Head of caudate nucleus (tissue), 42 donors: ENCODE results near the gene HS1BP3.
A peak's percentile ranks its signal among the peaks of the same experiment; 100 is the strongest.

Experiments
- DNase-seq, 42 donors: peaks; one replicate each; pipeline versions ENCODE4 v3.0.0 to v3.0.0-alpha.2; 2020 to 2021; ENCODE audit warnings: mixed read lengths in 7 of 42
- intact Hi-C: fragments of 100-400 bp; cut with DNase I; formaldehyde crosslinking; loops from one replicate; pipeline ENCODE4 v1.15.0; 2022

Gene HS1BP3

GRCh38 chr2:20626392-20626697, 24.6 kb downstream of the HS1BP3 start:
- intact Hi-C loops, result no loop called here
- DNase-seq, result peak in 1 of 42 donors; percentile 13

GRCh38 chr2:20625491-20626391, 25.2 kb downstream of the HS1BP3 start:
- DNase-seq, result peak in 20 of 42 donors; percentile 2 to 74 (median 44)
- intact Hi-C loops, result no loop called here

- DNase-seq, result peak in 11 of 42 donors; percentile 1 to 40 (median 17)
- intact Hi-C loops, result no loop called here
Observed at GRCh38 chr2:20624884-20625485, 25.9 kb downstream of the HS1BP3 start.

- intact Hi-C loops, result no loop called here
- DNase-seq, result peak in 10 of 42 donors; percentile 1 to 29 (median 12)
Observed at GRCh38 chr2:20624156-20624883, 26.6 kb downstream of the HS1BP3 start.

- peak in 12 of 42 donors; percentile 9 to 42 (median 20) for DNase-seq
- intact Hi-C loops, result no loop called here
Observed at GRCh38 chr2:20623741-20624155, 27.1 kb downstream of the HS1BP3 start.

GRCh38 chr2:20623241-20623640, 27.7 kb downstream of the HS1BP3 start:
- intact Hi-C loops, result no loop called here
- peak in 8 of 42 donors; percentile 7 to 33 (median 14) for DNase-seq

- intact Hi-C loops, result no loop called here
- DNase-seq, result peak in 11 of 42 donors; percentile 6 to 43 (median 11)
Observed at GRCh38 chr2:20622731-20623130, 28.2 kb downstream of the HS1BP3 start.

- DNase-seq, result peak in 7 of 42 donors; percentile 3 to 27 (median 17)
- intact Hi-C loops, result no loop called here
Observed at GRCh38 chr2:20622296-20622686, 28.6 kb downstream of the HS1BP3 start.

GRCh38 chr2:20621366-20622295, 29.3 kb downstream of the HS1BP3 start:
- intact Hi-C loops, result no loop called here
- peak in 9 of 42 donors; percentile 5 to 26 (median 11) for DNase-seq

- DNase-seq, result peak in 10 of 42 donors; percentile 2 to 31 (median 12)
- intact Hi-C loops, result no loop called here
Observed at GRCh38 chr2:20620696-20621365, 30.1 kb downstream of the HS1BP3 start.

GRCh38 chr2:20620271-20620681, 30.6 kb downstream of the HS1BP3 start:
- intact Hi-C loops, result no loop called here
- DNase-seq, result peak in 10 of 42 donors; percentile 2 to 31 (median 12)

GRCh38 chr2:20619624-20620024, 31.3 kb downstream of the HS1BP3 start:
- peak in 10 of 42 donors; percentile 5 to 40 (median 18) for DNase-seq
- intact Hi-C loops, result no loop called here

GRCh38 chr2:20618886-20619521, 31.9 kb downstream of the HS1BP3 start:
- intact Hi-C loops, result no loop called here
- DNase-seq, result peak in 12 of 42 donors; percentile 6 to 42 (median 20)

GRCh38 chr2:20618468-20618885, 32.4 kb downstream of the HS1BP3 start:
- peak in 15 of 42 donors; percentile 9 to 50 (median 32) for DNase-seq
- intact Hi-C loops, result no loop called here

GRCh38 chr2:20617892-20618467, 32.9 kb downstream of the HS1BP3 start:
- peak; percentile 85 to 98 (median 95) for DNase-seq
- intact Hi-C loops, result no loop called here

- intact Hi-C loops, result no loop called here
- peak in 18 of 42 donors; percentile 16 to 73 (median 48) for DNase-seq
Observed at GRCh38 chr2:20617081-20617575, 33.8 kb downstream of the HS1BP3 start.
